B cell (primary cell): ENCODE results near the gene LBR. TPM values are rescaled to one million over a fixed set of nuclear protein-coding genes. Genes with fewer than 3 reads are reported as not detected.
A peak's percentile ranks its signal among the peaks of the same experiment; 100 is the strongest.

Experiments used
- ATAC-seq: fragments of 200-7000 bp; cut with Tn5 transposase; one replicate; pipeline ENCODE4 v1.10.0; 2021; ENCODE audit warnings: low read depth, mild to moderate bottlenecking, moderate number of reproducible peaks, moderate library complexity
- CTCF ChIA-PET: fragments of 350-600 bp; sonication (Branson Sonifier 250); formaldehyde crosslinking; loops from one replicate; lab custom pipeline; 2021; ENCODE audit warnings: antibody characterized with exemption, inconsistent platforms; lab: Charles Lee
- POLR2A ChIA-PET: fragments of 350-600 bp; sonication (Branson Sonifier 250); formaldehyde crosslinking; loops from one replicate; lab custom pipeline; 2021; ENCODE audit warnings: antibody characterized with exemption; lab: Charles Lee
- DNase-seq: peaks from one replicate; pipeline ENCODE4 v3.0.0; 2013
- H2AFZ ChIP-seq: 2 replicates; pipeline ENCODE4 v1.6.1; 2012; ENCODE audit warnings: mild to moderate bottlenecking, low read depth, low read length; ENCODE audit not compliant: insufficient read depth, poor library complexity, severe bottlenecking
- H3K27ac ChIP-seq, 2 donors: 1 replicate in 1 of 2; 2 replicates in 1 of 2; pipeline ENCODE4 v1.5.1; 2012 to 2013; ENCODE audit warnings: low read length in 2 of 2, mild to moderate bottlenecking in 2 of 2, moderate library complexity in 1 of 2
- H3K27me3 ChIP-seq, 4 experiments: fragments of 200-600 bp in 1 of 4; sonication (generic) in 1 of 4; replicated peaks in 1 of 4; 1 replicate in 2 of 4; 2 replicates in 2 of 4; pipeline versions ENCODE4 v1.6.1 to v1.7.0; 2013 to 2016; ENCODE audit warnings: low read length in 3 of 4, mild to moderate bottlenecking in 2 of 4, mixed read lengths in 1 of 4, moderate library complexity in 1 of 4; ENCODE audit not compliant: insufficient read depth in 4 of 4, control insufficient read depth in 3 of 4; ENCODE audit errors: control extremely low read depth in 1 of 4
- H3K36me3 ChIP-seq, 2 experiments: replicated peaks in 1 of 2; 1 replicate in 1 of 2; 2 replicates in 1 of 2; pipeline versions ENCODE4 v1.6.1 to v1.7.1; 2013; ENCODE audit warnings: low read length in 1 of 2; ENCODE audit not compliant: insufficient read depth in 2 of 2, control insufficient read depth in 1 of 2; ENCODE audit errors: control extremely low read depth in 1 of 2, extremely low read depth in 1 of 2
- H3K4me1 ChIP-seq, 2 donors: fragments of 200-600 bp in 1 of 2; sonication (generic) in 1 of 2; 1 replicate in 1 of 2; 2 replicates in 1 of 2; pipeline versions ENCODE4 v1.5.1 to v1.6.1; 2013 to 2017; ENCODE audit warnings: low read length in 2 of 2; ENCODE audit not compliant: control insufficient read depth in 2 of 2, insufficient read depth in 2 of 2
- H3K4me2 ChIP-seq: replicated peaks from 2 replicates; pipeline ENCODE3; 2012; ENCODE audit warnings: mild to moderate bottlenecking, low read depth, low read length; ENCODE audit not compliant: poor library complexity, severe bottlenecking
- H3K4me3 ChIP-seq, 5 experiments: fragments of 200-600 bp in 1 of 5; sonication (generic) in 1 of 5; 1 replicate in 3 of 5; 2 replicates in 2 of 5; pipeline versions ENCODE4 v1.5.1 to v1.7.0; 2011 to 2016; ENCODE audit warnings: low read length in 4 of 5, mild to moderate bottlenecking in 4 of 5, low read depth in 2 of 5, control low read depth in 1 of 5, moderate library complexity in 1 of 5; ENCODE audit not compliant: insufficient read depth in 1 of 5; ENCODE audit errors: control extremely low read depth in 1 of 5, extremely low read depth in 1 of 5
- H3K79me2 ChIP-seq: fragments of 200-600 bp; sonication (generic); one replicate; pipeline ENCODE4 v1.6.0; 2016; ENCODE audit warnings: low read length; ENCODE audit not compliant: control insufficient read depth, insufficient read depth
- H3K9ac ChIP-seq: fragments of 200-600 bp; sonication (generic); 2 replicates; pipeline ENCODE4 v1.6.1; 2017; ENCODE audit warnings: mild to moderate bottlenecking, low read length, moderate library complexity
- H3K9me3 ChIP-seq, 3 donors: one replicate each; pipeline versions ENCODE4 v1.6.1 to v1.7.1; 2013; ENCODE audit warnings: low read length in 2 of 3; ENCODE audit not compliant: control insufficient read depth in 2 of 3, insufficient read depth in 1 of 3; ENCODE audit errors: control extremely low read depth in 1 of 3
- H4K20me1 ChIP-seq: 2 replicates; pipeline ENCODE4 v1.6.0; 2012; ENCODE audit warnings: mild to moderate bottlenecking, low read length; ENCODE audit not compliant: insufficient read depth, control insufficient read depth, poor library complexity, severe bottlenecking
- H3K27ac Mint-ChIP-seq: one replicate; pipeline ENCODE4 v1.8.0; 2021; ENCODE audit warnings: mixed read lengths
- H3K27me3 Mint-ChIP-seq: one replicate; pipeline ENCODE4 v1.8.0; 2021; ENCODE audit warnings: mixed read lengths
- H3K4me1 Mint-ChIP-seq: one replicate; pipeline ENCODE4 v1.8.0; 2021; ENCODE audit warnings: mixed read lengths
- H3K4me3 Mint-ChIP-seq: one replicate; pipeline ENCODE4 v1.8.0; 2021; ENCODE audit warnings: mixed read lengths
- H3K9me3 Mint-ChIP-seq: one replicate; pipeline ENCODE4 v1.8.0; 2022; ENCODE audit warnings: mixed read lengths; ENCODE audit not compliant: insufficient read depth
- CTCF ChIP-seq: fragments of 200-600 bp; IDR thresholded peaks from one replicate; pipeline ENCODE4 v1.8.0; 2022; ENCODE audit warnings: antibody characterized with exemption, mild to moderate bottlenecking
- EZH2 ChIP-seq: IDR thresholded peaks from 2 replicates; pipeline ENCODE4 v1.6.1; 2012; ENCODE audit warnings: borderline replicate concordance, low read depth, mild to moderate bottlenecking, moderate library complexity, low read length; ENCODE audit not compliant: insufficient read depth, poor library complexity, severe bottlenecking
- WGBS: methylation state at CpG from one replicate; pipeline ENCODE4 v1.1.5; 2013; ENCODE audit warnings: missing lambda C conversion rate; ENCODE audit not compliant: insufficient coverage; 5-methylcytosine and 5-hydroxymethylcytosine counted together
- intact Hi-C: fragments of 100-400 bp; cut with micrococcal nuclease; formaldehyde crosslinking; loops from one replicate; pipeline ENCODE4 v1.10.0; 2022
- polyA plus RNA-seq: library from polyadenylated mRNA; depleted of rRNA; stranded (reverse); fragments of >200 nt; gene quantifications from 2 replicates; pipeline ENCODE4 v1.2.3, GENCODE V29; 2012
- total RNA-seq, 2 donors: library from RNA; stranded (reverse); fragments of 120-200 nt in 1 of 2; gene quantifications; 1 replicate in 1 of 2; 2 replicates in 1 of 2; pipeline versions ENCODE4 v1.2.3 to v1.2.4, GENCODE V29; 2013 to 2022

LBR gene
- total and polyA plus RNA-seq, 2 donors (not counting 1 experiment from before 2014, with no cell fraction given) = 19.3 to 167 TPM

- intact Hi-C loops = loop anchor here (1.0 to 5.0 kb wide), 9 partner anchors 13 to 940 kb away; partner anchors contain the start of genes H3-3A, LBR, PARP1 and PYCR2
- H3K9me3 Mint-ChIP-seq = no peaks in the 10 kb centered on the region
- CTCF ChIA-PET = interaction anchor here (0.6 to 4.0 kb wide), 9 partner anchors 12 to 511 kb away, joined by 3 to 20 read pairs (median 7); partner anchors contain the start of genes SRP9 and TMEM63A
Observed at GRCh38 chr1:225466848-225467192, 39.0 kb upstream of the LBR start.

More at GRCh38 chr1:225466848-225467192, 39.0 kb upstream of the LBR start:
- TF ChIP-seq EZH2 (no peak), CTCF (no peak)
- Histone ChIP-seq H3K27me3 (no peaks in the 10 kb centered on the region), H3K79me2 (no peaks in the 10 kb centered on the region), H3K4me3 (peak overlapping the region; percentile 68 to 83 (median 73)), H3K4me2 (peak overlapping the region; percentile 85), H3K9ac (peak overlapping the region; percentile 74), H3K4me1 (peaks cover 15 to 34% of the 10 kb centered on the region in 2 donors), H3K36me3 (no peaks in the 10 kb centered on the region), H2AFZ (peak overlapping the region; percentile 83), H3K27ac (peak overlapping the region; percentile 82 to 97), H4K20me1 (no peaks in the 10 kb centered on the region), H3K9me3 (no peaks in the 10 kb centered on the region)
- POLR2A ChIA-PET = interaction anchor here (0.6 to 3.0 kb wide), 7 partner anchors 22 to 621 kb away, joined by 3 to 37 read pairs (median 8); partner anchors contain the start of genes LBR, PYCR2 and SDE2
- peaks cover 37% of the 10 kb centered on the region for H3K4me1 Mint-ChIP-seq
- H3K4me3 Mint-ChIP-seq = peak overlapping the region; percentile 91
- ATAC-seq = no peak
- H3K27ac Mint-ChIP-seq = peak overlapping the region; percentile 97
- WGBS = 100% methylated on average over 1 of the region's 4 CpGs
- DNase-seq = no peak
- no peaks in the 10 kb centered on the region for H3K27me3 Mint-ChIP-seq
